ENCODE results near the gene GNAS. TPM values are rescaled to one million over a fixed set of nuclear protein-coding genes. Genes with fewer than 3 reads are reported as not detected.

The GNAS gene
- total RNA-seq, 4 donors from 2014 or later: 513 to 854 (median 781) TPM

- Histone ChIP-seq H3K36me3 (no peaks in the 10 kb centered on the region), H3K4me1 (peaks cover 7 to 11% of the 10 kb centered on the region in 2 donors), H3K27me3 (no peaks in the 10 kb centered on the region), H3K27ac (no peak overlapping the region), H3K4me3 (no peak overlapping the region), H3K9me3 (peaks cover 0 to 8% (median 0%) of the 10 kb centered on the region in 3 donors)
- intact Hi-C loops (cut with DNase I; ENCODE audit: low total_unique reads) (no loop called here), in situ Hi-C loops (cut with MboI; ENCODE audit: low sequenced_read_pairs in 4 of 4) (loop anchor here (10.0 to 25.0 kb wide), 3 partner anchors 98 to 158 kb away; partner anchors contain the start of genes NELFCD (in 3 of the 4) and PRELID3B (in 1 of the 4))
- no peak for DNase-seq
- no peak for TF ChIP-seq POLR2A (IDR thresholded peaks at IDR 0.05)
- TF ChIP-seq, protein P1, sequence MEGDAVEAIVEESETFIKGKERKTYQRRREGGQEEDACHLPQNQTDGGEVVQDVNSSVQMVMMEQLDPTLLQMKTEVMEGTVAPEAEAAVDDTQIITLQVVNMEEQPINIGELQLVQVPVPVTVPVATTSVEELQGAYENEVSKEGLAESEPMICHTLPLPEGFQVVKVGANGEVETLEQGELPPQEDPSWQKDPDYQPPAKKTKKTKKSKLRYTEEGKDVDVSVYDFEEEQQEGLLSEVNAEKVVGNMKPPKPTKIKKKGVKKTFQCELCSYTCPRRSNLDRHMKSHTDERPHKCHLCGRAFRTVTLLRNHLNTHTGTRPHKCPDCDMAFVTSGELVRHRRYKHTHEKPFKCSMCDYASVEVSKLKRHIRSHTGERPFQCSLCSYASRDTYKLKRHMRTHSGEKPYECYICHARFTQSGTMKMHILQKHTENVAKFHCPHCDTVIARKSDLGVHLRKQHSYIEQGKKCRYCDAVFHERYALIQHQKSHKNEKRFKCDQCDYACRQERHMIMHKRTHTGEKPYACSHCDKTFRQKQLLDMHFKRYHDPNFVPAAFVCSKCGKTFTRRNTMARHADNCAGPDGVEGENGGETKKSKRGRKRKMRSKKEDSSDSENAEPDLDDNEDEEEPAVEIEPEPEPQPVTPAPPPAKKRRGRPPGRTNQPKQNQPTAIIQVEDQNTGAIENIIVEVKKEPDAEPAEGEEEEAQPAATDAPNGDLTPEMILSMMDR (IDR thresholded peaks at IDR 0.05 in 4 of 5, conservative IDR thresholded peaks at IDR 0.05 in 1 of 5): no peak
- no peak for ATAC-seq
Observed at GRCh38 chr20:58886546-58886945, 34.0 kb downstream of the GNAS start.

DNA sequence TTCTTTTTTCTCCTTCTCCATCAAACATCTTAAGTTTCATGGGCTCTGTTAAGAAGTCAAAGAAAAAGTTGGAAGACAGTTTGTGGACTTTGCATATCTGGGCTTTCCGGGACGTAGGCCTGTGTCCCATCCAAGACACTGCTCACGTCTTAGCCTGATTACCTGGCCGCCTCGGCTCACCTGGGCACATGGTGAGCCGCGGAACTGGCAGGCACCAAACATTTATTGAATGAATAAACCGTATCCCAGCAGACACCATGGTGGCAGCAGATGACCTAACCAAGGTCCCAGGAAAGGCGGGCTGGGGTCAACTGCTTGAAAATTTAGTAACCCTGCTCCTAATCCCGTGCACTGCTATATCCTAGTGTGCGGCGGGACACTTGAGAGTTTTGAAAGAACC, 35.6 kb downstream of the GNAS start:
- Histone ChIP-seq H3K4me1 (peaks cover 5 to 9% of the 10 kb centered on the region in 2 donors), H3K4me3 (peak overlapping the region; percentile 66 to 95 (median 68)), H3K36me3 (no peaks in the 10 kb centered on the region), H3K27me3 (no peaks in the 10 kb centered on the region), H3K27ac (peak overlapping the region; percentile 97 to 100 (median 99)), H3K9me3 (peaks cover 0 to 8% (median 0%) of the 10 kb centered on the region in 3 donors)
- ATAC-seq (no peak), DNase-seq (no peak)
- TF ChIP-seq, protein P1 (IDR thresholded peaks at IDR 0.05 in 4 of 5, conservative IDR thresholded peaks at IDR 0.05 in 1 of 5): no peak
- no peak for TF ChIP-seq POLR2A (IDR thresholded peaks at IDR 0.05)
- in situ Hi-C loops (cut with MboI; ENCODE audit: low sequenced_read_pairs in 4 of 4): loop anchor here (10.0 to 25.0 kb wide), 3 partner anchors 97 to 157 kb away; partner anchors contain the start of genes NELFCD (in 3 of the 4) and PRELID3B (in 1 of the 4)
- intact Hi-C loops (cut with DNase I; ENCODE audit: low total_unique reads): no loop called here

GRCh38 chr20:58888521-58889333, 36.2 kb downstream of the GNAS start:
- ATAC-seq (peak; percentile 50 to 51), DNase-seq (peak; percentile 74 to 82)
- Histone ChIP-seq H3K4me1 (peaks cover 12 to 16% of the 10 kb centered on the region in 2 donors), H3K9me3 (peaks cover 0 to 8% (median 0%) of the 10 kb centered on the region in 3 donors), H3K27me3 (no peaks in the 10 kb centered on the region), H3K4me3 (peak overlapping the region; percentile 68 to 95 (median 78)), H3K27ac (peak overlapping the region; percentile 97 to 100 (median 99)), H3K36me3 (no peaks in the 10 kb centered on the region)
- intact Hi-C loops (cut with DNase I; ENCODE audit: low total_unique reads): no loop called here
- TF ChIP-seq, protein P1 (IDR thresholded peaks at IDR 0.05 in 4 of 5, conservative IDR thresholded peaks at IDR 0.05 in 1 of 5): no peak
- peak; percentile 97 to 98 for TF ChIP-seq POLR2A (IDR thresholded peaks at IDR 0.05)
- in situ Hi-C loops (cut with MboI; ENCODE audit: low sequenced_read_pairs in 4 of 4): loop anchor here (10.0 to 25.0 kb wide), 3 partner anchors 96 to 156 kb away; partner anchors contain the start of genes NELFCD (in 3 of the 4) and PRELID3B (in 1 of the 4)

- Histone ChIP-seq H3K4me3 (peak overlapping the region; percentile 68 to 95 (median 78)), H3K4me1 (peaks cover 18 to 22% of the 10 kb centered on the region in 2 donors), H3K9me3 (peaks cover 0 to 8% (median 0%) of the 10 kb centered on the region in 3 donors), H3K36me3 (no peaks in the 10 kb centered on the region), H3K27ac (peak overlapping the region; percentile 97 to 100 (median 99)), H3K27me3 (no peaks in the 10 kb centered on the region)
- in situ Hi-C loops (cut with MboI; ENCODE audit: low sequenced_read_pairs in 4 of 4) (loop anchor here (10.0 to 25.0 kb wide), 3 partner anchors 95 to 155 kb away; partner anchors contain the start of genes NELFCD (in 3 of the 4) and PRELID3B (in 1 of the 4)), intact Hi-C loops (cut with DNase I; ENCODE audit: low total_unique reads) (no loop called here)
- DNase-seq (no peak), ATAC-seq (no peak)
- TF ChIP-seq POLR2A (IDR thresholded peaks at IDR 0.05): peak in 1 of 2 donors; percentile 4
- TF ChIP-seq, protein P1 (IDR thresholded peaks at IDR 0.05 in 4 of 5, conservative IDR thresholded peaks at IDR 0.05 in 1 of 5): no peak
Observed at GRCh38 chr20:58889334-58889760, 36.8 kb downstream of the GNAS start.
